HepG2 (cell line): ENCODE measurements around the gene DACT2. TPM values are rescaled to one million over a fixed set of nuclear protein-coding genes. Genes with fewer than 3 reads are reported as not detected.

Experiments used
- CERS6 ChIP-seq: sonication (generic); formaldehyde crosslinking; IDR thresholded peaks from 2 replicates; pipeline ENCODE4 v1.5.0; 2020; ENCODE audit warnings: missing genetic modification reagents
- HIC2 ChIP-seq: sonication (generic); formaldehyde crosslinking; IDR thresholded peaks from 2 replicates; pipeline ENCODE4 v1.9.0; 2022; ENCODE audit warnings: low read depth, missing genetic modification reagents
- IKZF1 ChIP-seq: fragments of 450-650 bp; IDR thresholded peaks from 2 replicates; pipeline ENCODE4 v1.7.1; 2016
- NR1H2 ChIP-seq: sonication (generic); formaldehyde crosslinking; IDR thresholded peaks from 2 replicates; pipeline ENCODE4 v1.8.1; 2022; ENCODE audit warnings: low read depth, missing genetic modification reagents, borderline replicate concordance
- RBAK ChIP-seq: sonication (generic); formaldehyde crosslinking; IDR thresholded peaks from 2 replicates; pipeline ENCODE4 v1.5.1; 2020; ENCODE audit warnings: mild to moderate bottlenecking, missing genetic modification reagents
- ZNF264 ChIP-seq: sonication (generic); formaldehyde crosslinking; IDR thresholded peaks from 2 replicates; pipeline ENCODE4 v1.4.0; 2020; ENCODE audit warnings: missing genetic modification reagents
- ZSCAN21 ChIP-seq: sonication (generic); formaldehyde crosslinking; IDR thresholded peaks from 2 replicates; pipeline ENCODE4 v1.8.0; 2022; ENCODE audit warnings: mild to moderate bottlenecking, missing genetic modification reagents, moderate library complexity, borderline replicate concordance
- polyA plus RNA-seq, 8 experiments: library from polyadenylated mRNA; depleted of rRNA in 3 of 8; stranded (reverse) in 7 of 8; unstranded in 1 of 8; fragments of >200 nt; fragmentation: Illumina TruSeq in 4 of 8; extraction: Trizol in 4 of 8; gene quantifications; 2 replicates each; pipeline versions ENCODE4 v1.2.1 to v1.2.3, GENCODE V29; 2011 to 2016; ENCODE audit warnings: low read depth in 4 of 8, missing spikeins in 1 of 8, mixed read lengths in 1 of 8; ENCODE audit not compliant: insufficient read depth in 1 of 8
- total RNA-seq, 5 experiments: library from RNA; depleted of rRNA; stranded (reverse); fragments of >200 nt; fragmentation: Illumina TruSeq; extraction: Trizol; gene quantifications; 2 replicates each; pipeline ENCODE4 v1.2.3, GENCODE V29; 2016; ENCODE audit warnings: low read depth in 1 of 5
- TF ChIP-seq, protein P1 (sequence below): sonication (generic); formaldehyde crosslinking; IDR thresholded peaks from 2 replicates; pipeline ENCODE4 v1.4.0; 2020; ENCODE audit warnings: missing genetic modification reagents, borderline replicate concordance
- TF ChIP-seq, protein P2 (sequence below): sonication (generic); formaldehyde crosslinking; IDR thresholded peaks from 2 replicates; pipeline ENCODE4 v1.5.1; 2020; ENCODE audit warnings: mild to moderate bottlenecking, missing genetic modification reagents, moderate library complexity
- TF ChIP-seq, protein P3 (sequence below): sonication (generic); formaldehyde crosslinking; IDR thresholded peaks from 2 replicates; pipeline ENCODE4 v1.4.0; 2020; ENCODE audit warnings: missing genetic modification reagents, borderline replicate concordance
- TF ChIP-seq, protein P4 (sequence below): sonication (generic); formaldehyde crosslinking; IDR thresholded peaks from 2 replicates; pipeline ENCODE4 v1.4.0; 2020; ENCODE audit warnings: mild to moderate bottlenecking, low read depth, missing genetic modification reagents

Gene DACT2
- total and polyA plus RNA-seq, 2 of the 13 experiments (the other 11 are each of a cell fraction or from before 2014, with no cell fraction given) = 0.15 TPM; not detected in 1

- TF ChIP-seq, protein P1, sequence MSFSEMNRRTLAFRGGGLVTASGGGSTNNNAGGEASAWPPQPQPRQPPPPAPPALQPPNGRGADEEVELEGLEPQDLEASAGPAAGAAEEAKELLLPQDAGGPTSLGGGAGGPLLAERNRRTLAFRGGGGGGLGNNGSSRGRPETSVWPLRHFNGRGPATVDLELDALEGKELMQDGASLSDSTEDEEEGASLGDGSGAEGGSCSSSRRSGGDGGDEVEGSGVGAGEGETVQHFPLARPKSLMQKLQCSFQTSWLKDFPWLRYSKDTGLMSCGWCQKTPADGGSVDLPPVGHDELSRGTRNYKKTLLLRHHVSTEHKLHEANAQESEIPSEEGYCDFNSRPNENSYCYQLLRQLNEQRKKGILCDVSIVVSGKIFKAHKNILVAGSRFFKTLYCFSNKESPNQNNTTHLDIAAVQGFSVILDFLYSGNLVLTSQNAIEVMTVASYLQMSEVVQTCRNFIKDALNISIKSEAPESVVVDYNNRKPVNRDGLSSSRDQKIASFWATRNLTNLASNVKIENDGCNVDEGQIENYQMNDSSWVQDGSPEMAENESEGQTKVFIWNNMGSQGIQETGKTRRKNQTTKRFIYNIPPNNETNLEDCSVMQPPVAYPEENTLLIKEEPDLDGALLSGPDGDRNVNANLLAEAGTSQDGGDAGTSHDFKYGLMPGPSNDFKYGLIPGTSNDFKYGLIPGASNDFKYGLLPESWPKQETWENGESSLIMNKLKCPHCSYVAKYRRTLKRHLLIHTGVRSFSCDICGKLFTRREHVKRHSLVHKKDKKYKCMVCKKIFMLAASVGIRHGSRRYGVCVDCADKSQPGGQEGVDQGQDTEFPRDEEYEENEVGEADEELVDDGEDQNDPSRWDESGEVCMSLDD (CRISPR knock-in tag) = peak; percentile 54; the same call in 1 of the 2 replicates
- no peak; the same call in 1 of the 2 replicates for TF ChIP-seq ZSCAN21 (CRISPR knock-in tag)
- TF ChIP-seq, protein P2, sequence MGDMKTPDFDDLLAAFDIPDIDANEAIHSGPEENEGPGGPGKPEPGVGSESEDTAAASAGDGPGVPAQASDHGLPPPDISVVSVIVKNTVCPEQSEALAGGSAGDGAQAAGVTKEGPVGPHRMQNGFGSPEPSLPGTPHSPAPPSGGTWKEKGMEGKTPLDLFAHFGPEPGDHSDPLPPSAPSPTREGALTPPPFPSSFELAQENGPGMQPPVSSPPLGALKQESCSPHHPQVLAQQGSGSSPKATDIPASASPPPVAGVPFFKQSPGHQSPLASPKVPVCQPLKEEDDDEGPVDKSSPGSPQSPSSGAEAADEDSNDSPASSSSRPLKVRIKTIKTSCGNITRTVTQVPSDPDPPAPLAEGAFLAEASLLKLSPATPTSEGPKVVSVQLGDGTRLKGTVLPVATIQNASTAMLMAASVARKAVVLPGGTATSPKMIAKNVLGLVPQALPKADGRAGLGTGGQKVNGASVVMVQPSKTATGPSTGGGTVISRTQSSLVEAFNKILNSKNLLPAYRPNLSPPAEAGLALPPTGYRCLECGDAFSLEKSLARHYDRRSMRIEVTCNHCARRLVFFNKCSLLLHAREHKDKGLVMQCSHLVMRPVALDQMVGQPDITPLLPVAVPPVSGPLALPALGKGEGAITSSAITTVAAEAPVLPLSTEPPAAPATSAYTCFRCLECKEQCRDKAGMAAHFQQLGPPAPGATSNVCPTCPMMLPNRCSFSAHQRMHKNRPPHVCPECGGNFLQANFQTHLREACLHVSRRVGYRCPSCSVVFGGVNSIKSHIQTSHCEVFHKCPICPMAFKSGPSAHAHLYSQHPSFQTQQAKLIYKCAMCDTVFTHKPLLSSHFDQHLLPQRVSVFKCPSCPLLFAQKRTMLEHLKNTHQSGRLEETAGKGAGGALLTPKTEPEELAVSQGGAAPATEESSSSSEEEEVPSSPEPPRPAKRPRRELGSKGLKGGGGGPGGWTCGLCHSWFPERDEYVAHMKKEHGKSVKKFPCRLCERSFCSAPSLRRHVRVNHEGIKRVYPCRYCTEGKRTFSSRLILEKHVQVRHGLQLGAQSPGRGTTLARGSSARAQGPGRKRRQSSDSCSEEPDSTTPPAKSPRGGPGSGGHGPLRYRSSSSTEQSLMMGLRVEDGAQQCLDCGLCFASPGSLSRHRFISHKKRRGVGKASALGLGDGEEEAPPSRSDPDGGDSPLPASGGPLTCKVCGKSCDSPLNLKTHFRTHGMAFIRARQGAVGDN (CRISPR knock-in tag) = peak; percentile 83
- TF ChIP-seq HIC2 (CRISPR knock-in tag) = peak; percentile 70; the same call in 1 of the 2 replicates
- TF ChIP-seq, protein P3, sequence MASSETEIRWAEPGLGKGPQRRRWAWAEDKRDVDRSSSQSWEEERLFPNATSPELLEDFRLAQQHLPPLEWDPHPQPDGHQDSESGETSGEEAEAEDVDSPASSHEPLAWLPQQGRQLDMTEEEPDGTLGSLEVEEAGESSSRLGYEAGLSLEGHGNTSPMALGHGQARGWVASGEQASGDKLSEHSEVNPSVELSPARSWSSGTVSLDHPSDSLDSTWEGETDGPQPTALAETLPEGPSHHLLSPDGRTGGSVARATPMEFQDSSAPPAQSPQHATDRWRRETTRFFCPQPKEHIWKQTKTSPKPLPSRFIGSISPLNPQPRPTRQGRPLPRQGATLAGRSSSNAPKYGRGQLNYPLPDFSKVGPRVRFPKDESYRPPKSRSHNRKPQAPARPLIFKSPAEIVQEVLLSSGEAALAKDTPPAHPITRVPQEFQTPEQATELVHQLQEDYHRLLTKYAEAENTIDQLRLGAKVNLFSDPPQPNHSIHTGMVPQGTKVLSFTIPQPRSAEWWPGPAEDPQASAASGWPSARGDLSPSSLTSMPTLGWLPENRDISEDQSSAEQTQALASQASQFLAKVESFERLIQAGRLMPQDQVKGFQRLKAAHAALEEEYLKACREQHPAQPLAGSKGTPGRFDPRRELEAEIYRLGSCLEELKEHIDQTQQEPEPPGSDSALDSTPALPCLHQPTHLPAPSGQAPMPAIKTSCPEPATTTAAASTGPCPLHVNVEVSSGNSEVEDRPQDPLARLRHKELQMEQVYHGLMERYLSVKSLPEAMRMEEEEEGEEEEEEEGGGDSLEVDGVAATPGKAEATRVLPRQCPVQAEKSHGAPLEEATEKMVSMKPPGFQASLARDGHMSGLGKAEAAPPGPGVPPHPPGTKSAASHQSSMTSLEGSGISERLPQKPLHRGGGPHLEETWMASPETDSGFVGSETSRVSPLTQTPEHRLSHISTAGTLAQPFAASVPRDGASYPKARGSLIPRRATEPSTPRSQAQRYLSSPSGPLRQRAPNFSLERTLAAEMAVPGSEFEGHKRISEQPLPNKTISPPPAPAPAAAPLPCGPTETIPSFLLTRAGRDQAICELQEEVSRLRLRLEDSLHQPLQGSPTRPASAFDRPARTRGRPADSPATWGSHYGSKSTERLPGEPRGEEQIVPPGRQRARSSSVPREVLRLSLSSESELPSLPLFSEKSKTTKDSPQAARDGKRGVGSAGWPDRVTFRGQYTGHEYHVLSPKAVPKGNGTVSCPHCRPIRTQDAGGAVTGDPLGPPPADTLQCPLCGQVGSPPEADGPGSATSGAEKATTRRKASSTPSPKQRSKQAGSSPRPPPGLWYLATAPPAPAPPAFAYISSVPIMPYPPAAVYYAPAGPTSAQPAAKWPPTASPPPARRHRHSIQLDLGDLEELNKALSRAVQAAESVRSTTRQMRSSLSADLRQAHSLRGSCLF (CRISPR knock-in tag) = no peak
- no peak for TF ChIP-seq CERS6 (CRISPR knock-in tag)
- no peak; the same call in 1 of the 2 replicates for TF ChIP-seq ZNF264 (CRISPR knock-in tag)
- TF ChIP-seq, protein P4, sequence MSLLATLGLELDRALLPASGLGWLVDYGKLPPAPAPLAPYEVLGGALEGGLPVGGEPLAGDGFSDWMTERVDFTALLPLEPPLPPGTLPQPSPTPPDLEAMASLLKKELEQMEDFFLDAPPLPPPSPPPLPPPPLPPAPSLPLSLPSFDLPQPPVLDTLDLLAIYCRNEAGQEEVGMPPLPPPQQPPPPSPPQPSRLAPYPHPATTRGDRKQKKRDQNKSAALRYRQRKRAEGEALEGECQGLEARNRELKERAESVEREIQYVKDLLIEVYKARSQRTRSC (CRISPR knock-in tag) = no peak
- TF ChIP-seq NR1H2 (CRISPR knock-in tag) = peak; percentile 45; the same call in 1 of the 2 replicates
- TF ChIP-seq IKZF1 = no peak
- TF ChIP-seq RBAK (CRISPR knock-in tag) = 0 out of 2 replicates have a peak, but pooled peaks have one; percentile 61
These were observed 17.8 kb downstream of the DACT2 start (continued) for GRCh38 chr6:168301648-168302398.
